ENCODE measurements around the gene TCAF1. TPM values are rescaled to one million over a fixed set of nuclear protein-coding genes. Genes with fewer than 3 reads are reported as not detected.

TCAF1 gene
- total RNA-seq, 1 donor from 2014 or later = 268 TPM

- no peak for DNase-seq
- H3K27me3 Mint-ChIP-seq (ENCODE audit: unreplicated experiment) = peaks cover 2% of the 10 kb centered on the region
- no peak overlapping the region for H3K4me3 Mint-ChIP-seq (ENCODE audit: unreplicated experiment)
- no peak overlapping the region for H3K27ac Mint-ChIP-seq (ENCODE audit: unreplicated experiment)
- peaks cover 1% of the 10 kb centered on the region for H3K9me3 Mint-ChIP-seq (ENCODE audit: unreplicated experiment)
- H3K4me1 Mint-ChIP-seq (ENCODE audit: low read depth, unreplicated experiment) = no peaks in the 10 kb centered on the region
- TF ChIP-seq, protein P1, sequence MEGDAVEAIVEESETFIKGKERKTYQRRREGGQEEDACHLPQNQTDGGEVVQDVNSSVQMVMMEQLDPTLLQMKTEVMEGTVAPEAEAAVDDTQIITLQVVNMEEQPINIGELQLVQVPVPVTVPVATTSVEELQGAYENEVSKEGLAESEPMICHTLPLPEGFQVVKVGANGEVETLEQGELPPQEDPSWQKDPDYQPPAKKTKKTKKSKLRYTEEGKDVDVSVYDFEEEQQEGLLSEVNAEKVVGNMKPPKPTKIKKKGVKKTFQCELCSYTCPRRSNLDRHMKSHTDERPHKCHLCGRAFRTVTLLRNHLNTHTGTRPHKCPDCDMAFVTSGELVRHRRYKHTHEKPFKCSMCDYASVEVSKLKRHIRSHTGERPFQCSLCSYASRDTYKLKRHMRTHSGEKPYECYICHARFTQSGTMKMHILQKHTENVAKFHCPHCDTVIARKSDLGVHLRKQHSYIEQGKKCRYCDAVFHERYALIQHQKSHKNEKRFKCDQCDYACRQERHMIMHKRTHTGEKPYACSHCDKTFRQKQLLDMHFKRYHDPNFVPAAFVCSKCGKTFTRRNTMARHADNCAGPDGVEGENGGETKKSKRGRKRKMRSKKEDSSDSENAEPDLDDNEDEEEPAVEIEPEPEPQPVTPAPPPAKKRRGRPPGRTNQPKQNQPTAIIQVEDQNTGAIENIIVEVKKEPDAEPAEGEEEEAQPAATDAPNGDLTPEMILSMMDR (IDR thresholded peaks at IDR 0.05; ENCODE audit: partially characterized antibody, unreplicated experiment) = no peak
- no peaks in the 10 kb centered on the region for H3K36me3 Mint-ChIP-seq (ENCODE audit: unreplicated experiment)
Measured at GRCh38 chr7:143938379-143939243, 36.6 kb upstream of the TCAF1 start.

- Mint-ChIP-seq H3K27me3 (ENCODE audit: unreplicated experiment) (peaks cover 2% of the 10 kb centered on the region), H3K27ac (ENCODE audit: unreplicated experiment) (no peak overlapping the region), H3K9me3 (ENCODE audit: unreplicated experiment) (peaks cover 1% of the 10 kb centered on the region), H3K4me3 (ENCODE audit: unreplicated experiment) (no peak overlapping the region), H3K36me3 (ENCODE audit: unreplicated experiment) (no peaks in the 10 kb centered on the region), H3K4me1 (ENCODE audit: low read depth, unreplicated experiment) (no peaks in the 10 kb centered on the region)
- no peak for DNase-seq
- TF ChIP-seq, protein P1 (IDR thresholded peaks at IDR 0.05; ENCODE audit: partially characterized antibody, unreplicated experiment) = no peak
Measured at GRCh38 chr7:143936087-143937009, 34.4 kb upstream of the TCAF1 start.

GRCh38 chr7:143934526-143935325 lies 32.8 kb upstream of the TCAF1 start, which contains the start of gene OR2F2:
Gene OR2F2 (plus strand): TSS chr7:143935233. CDS start chr7:143935233, 0 bp downstream.
- TF ChIP-seq, protein P1 (IDR thresholded peaks at IDR 0.05; ENCODE audit: partially characterized antibody, unreplicated experiment) = no peak
- Mint-ChIP-seq H3K27ac (ENCODE audit: unreplicated experiment) (no peak within 1 kb of the TSS), H3K4me3 (ENCODE audit: unreplicated experiment) (no peak within 1 kb of the TSS), H3K4me1 (ENCODE audit: low read depth, unreplicated experiment) (no peaks in the 10 kb centered on the region), H3K9me3 (ENCODE audit: unreplicated experiment) (peaks cover 1% of the 10 kb centered on the region), H3K36me3 (ENCODE audit: unreplicated experiment) (no peaks in the 10 kb centered on the region), H3K27me3 (ENCODE audit: unreplicated experiment) (peaks cover 2% of the 10 kb centered on the region)
- no peak for DNase-seq

GRCh38 chr7:143931739-143932138 lies 29.8 kb upstream of the TCAF1 start:
- DNase-seq = no peak
- no peaks in the 10 kb centered on the region for H3K9me3 Mint-ChIP-seq (ENCODE audit: unreplicated experiment)
- H3K4me3 Mint-ChIP-seq (ENCODE audit: unreplicated experiment) = no peak overlapping the region
- H3K36me3 Mint-ChIP-seq (ENCODE audit: unreplicated experiment) = no peaks in the 10 kb centered on the region
- no peaks in the 10 kb centered on the region for H3K27me3 Mint-ChIP-seq (ENCODE audit: unreplicated experiment)
- no peak overlapping the region for H3K27ac Mint-ChIP-seq (ENCODE audit: unreplicated experiment)
- TF ChIP-seq, protein P1 (IDR thresholded peaks at IDR 0.05; ENCODE audit: partially characterized antibody, unreplicated experiment) = no peak
- H3K4me1 Mint-ChIP-seq (ENCODE audit: low read depth, unreplicated experiment) = no peaks in the 10 kb centered on the region
